HG02763 (cell line): ENCODE measurements around the gene UCP2.
A peak's percentile ranks its signal among the peaks of the same experiment; 100 is the strongest.

Experiments used
- ATAC-seq: cut with Tn5 transposase; IDR thresholded peaks from one replicate; pipeline ENCODE4 v1.9.1; 2021; ENCODE audit warnings: mild to moderate bottlenecking, moderate library complexity; ENCODE audit not compliant: unreplicated experiment

UCP2 gene

DNA sequence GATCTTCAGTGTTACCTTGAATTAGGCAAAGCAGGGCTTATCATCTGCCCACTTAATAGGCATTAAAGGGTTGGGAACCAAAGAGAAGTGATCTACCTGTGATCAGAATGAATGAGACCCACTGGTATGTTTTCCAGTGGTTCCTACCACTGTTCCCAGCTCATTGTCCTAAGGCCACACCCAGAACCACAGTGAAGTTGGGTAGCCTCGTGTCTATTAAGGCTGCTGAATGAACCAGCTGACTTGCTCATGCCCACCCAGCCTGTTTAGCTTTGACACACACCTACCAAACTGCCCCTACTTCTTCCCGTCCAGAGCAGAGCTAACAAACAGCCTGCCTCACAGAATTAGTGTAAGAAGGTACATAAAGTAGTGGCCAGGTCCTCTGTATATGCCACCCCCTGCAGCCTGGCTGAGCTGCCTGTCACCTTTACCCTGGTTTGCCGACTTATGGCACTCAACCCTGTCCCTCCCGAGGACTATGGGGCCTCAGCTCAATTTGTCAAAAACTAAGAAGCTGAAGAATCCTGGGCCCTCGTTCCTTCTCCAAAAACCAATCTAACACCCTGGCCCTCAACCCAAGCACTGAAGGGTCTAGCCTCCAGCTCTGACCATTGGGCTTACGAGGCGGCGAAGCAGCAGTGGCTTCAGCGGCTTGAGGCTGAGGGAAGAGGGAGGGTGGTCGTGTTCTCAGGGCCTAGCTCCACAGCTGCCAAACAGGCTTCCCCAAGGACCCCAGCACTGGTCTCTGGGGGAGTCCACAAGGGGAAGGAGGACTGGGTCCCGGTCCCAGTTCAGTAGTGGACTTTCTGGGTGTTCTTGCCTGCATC lies 9.8 kb downstream of the UCP2 start:
- ATAC-seq = no peak

DNA sequence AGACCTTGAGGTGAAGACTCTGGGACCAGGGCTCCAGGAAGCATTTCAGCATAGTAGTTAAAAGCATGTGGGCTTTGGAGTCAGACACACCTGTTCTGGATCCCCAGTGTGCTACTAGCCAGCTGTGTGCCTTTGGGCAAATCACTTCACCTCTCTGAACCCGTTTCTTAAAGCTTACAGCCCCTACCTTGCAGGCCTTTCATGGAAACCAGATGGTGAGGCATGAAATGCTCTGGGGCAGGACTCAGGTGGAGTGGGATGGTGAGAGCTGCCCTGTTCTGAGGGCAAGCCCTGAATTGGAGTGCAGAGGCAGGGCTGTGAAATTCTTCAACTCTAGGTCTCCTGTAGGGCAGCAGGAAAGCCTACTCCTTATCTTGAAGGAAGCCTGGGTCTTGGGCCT lies 10.5 kb downstream of the UCP2 start:
- ATAC-seq = no peak

DNA sequence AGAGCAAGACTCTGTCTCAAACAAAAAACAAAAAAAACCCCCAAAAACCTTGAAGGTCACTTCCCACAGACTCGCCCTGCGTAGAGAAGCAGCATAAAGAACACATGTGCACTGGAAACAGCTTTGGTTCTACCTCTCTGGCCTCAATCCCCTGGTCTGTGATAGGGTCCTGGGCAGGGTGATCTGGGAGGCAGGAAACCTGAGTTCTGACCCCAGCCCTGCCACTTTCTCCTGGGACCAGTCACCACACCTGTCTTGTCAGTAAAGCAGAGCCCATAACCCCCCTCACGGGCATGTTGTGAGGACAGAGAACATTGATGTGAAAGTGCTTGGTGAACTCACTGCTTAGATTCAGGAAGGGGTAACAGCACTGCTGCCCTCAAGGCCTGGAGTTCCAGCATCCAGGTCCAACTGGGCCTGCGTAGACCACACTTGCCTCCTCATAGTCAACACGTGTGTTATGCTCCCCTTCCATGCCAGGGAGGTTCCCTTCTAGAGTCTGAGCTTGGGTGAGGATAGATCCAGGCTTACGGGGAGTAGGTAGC lies 11.4 kb downstream of the UCP2 start:
- ATAC-seq = no peak

DNA sequence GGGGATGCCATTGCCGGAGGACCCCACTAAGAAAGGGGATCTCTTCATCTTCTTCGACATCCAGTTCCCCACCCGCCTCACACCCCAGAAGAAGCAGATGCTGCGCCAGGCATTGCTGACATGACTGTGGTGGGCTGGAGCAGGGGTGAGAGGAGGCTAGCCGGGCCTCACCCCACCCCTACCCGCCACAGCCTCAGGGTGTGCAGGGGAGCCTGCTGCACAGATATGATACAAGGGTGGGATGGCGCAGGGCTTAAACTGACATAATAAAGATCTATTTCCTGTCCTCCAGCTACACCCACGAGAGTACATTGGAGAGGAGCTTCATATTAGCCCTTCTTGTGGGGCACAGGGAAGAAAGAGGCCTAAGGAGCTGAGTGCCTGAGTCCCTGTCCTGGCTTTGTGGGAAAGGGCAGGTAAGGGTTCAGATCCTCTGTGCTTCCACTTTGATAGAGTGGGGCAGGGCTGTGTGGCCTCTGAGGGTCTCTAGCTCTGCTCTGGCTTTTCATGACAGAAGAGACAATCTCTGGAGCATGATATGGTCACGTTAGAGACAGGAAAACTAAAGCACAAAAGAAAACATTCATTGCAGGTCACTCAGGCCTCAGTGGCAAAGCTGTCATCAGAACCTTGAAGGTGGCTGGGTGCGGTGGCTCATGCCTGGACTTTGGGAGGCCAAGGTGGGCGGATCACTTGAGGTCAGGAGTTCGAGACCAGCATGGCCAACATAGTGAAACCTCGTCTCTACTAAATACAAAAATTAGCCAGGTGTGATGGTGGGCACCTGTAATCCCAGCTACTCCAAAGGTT lies 12.4 kb downstream of the UCP2 start:
- no peak for ATAC-seq

DNA sequence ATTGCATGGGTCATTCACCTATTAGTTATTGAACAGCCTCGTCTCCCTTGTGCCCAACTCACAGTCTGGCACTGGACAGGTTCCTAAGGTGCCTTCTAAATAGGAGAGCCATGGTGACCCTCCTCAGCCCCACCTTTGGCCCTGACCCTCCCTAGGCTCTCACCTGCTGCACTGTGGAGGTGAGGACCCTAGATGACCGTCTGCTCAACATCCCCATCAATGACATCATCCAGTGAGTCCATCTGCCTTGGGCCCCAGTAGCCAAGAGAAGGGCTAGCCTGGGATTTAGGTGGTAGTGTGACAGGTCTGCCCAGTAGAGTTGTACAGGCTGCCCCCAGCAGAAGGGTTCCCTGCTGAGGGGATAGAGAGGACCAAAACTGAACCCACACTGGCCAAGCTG lies 13.6 kb downstream of the UCP2 start:
- no peak for ATAC-seq

DNA sequence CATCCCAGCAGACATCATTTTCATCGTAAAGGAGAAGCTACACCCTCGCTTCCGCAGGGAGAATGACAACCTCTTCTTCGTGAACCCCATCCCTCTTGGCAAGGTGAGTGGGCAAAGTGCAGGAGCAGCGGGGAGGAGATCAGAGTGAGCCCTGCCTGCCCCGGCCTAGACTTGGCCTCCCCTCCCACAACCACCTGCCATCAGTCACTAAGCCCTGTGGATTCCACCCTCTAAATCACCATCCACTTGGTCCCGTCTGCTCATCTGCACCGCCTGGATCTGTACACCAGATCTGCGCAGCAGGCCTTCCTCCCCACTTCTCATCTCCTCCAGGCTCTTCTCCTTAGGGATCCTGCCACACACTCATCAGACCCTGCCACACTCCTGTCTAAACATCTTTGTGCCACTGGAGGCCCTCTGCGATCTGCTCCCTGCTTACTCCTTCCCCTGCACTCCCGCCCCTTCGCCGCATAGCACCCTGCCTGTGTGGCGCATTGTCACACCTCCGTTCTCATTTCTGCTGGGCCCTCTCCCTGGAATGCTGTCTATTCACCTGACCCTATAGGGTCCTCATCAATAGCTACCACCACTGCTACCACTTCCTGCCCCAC lies 14.2 kb downstream of the UCP2 start:
- ATAC-seq = no peak

DNA sequence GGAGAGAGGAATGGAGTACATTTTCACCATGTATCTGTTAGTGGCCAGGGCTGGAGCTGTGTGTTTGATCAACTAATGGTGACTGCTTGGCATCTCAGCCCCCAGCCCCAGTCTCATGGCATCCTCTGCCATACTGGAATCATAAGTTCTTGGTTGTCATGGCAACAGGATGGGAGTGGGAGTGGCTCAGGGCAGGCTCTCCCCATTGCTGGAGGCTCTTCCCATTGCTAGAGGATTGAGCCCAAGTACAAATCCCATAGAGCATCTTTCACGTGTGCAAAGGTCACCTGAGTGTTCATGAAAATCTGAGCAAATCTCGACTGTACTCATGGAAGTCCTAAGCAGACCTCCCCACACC lies 16.9 kb downstream of the UCP2 start:
- ATAC-seq = no peak

DNA sequence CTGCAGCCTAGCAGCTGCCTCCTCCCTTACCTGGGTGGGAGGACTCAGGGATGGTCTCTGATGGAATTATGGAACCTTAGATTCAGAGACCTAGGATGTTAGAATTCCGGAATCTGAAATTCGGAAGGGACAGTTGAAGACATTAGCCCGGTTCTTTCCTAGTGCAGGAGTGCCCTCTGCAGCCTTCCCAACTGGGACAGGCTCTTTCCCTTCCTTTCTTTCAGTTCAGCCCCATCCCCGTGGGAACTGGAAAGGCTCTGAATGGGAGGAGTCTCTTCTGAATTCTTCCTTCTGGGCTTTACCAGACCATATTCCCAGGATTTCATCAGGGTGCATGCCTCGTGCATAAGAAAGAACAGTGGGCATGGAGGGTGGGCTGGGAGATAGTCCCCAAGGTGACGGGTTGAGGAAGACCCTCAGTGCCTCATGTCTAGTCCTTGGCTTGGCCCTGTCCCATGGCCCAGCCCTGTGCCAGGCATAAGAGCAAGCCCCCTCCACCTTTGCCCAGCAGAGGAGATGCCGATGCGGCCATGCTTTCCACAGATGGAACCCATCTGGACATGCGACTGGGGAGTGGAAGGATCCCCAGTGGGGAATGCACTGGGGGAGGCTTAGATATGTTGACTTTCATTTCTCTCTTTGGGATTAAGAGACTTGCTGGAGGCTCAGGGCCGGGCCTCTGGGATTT lies 17.4 kb downstream of the UCP2 start:
- ATAC-seq = no peak

DNA sequence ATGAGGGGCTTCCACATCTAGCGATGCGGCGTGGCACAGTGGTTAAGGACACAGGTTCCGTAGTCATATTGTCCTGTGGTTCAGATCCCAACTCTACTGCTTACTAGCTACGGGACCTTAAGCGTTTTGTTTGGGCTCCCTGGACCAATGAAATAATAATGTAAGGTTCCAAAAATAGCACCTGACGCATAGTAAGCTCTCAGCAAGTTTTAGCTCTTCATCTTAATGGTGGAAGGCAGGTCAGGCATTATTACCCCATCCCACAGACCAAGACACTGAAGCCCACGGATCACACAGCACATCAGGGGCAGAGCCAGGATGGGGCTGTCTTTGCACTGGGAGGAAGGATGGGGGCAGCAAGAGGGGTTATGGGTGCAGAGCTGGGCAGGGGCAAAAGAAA lies 18.8 kb downstream of the UCP2 start:
- no peak for ATAC-seq

DNA sequence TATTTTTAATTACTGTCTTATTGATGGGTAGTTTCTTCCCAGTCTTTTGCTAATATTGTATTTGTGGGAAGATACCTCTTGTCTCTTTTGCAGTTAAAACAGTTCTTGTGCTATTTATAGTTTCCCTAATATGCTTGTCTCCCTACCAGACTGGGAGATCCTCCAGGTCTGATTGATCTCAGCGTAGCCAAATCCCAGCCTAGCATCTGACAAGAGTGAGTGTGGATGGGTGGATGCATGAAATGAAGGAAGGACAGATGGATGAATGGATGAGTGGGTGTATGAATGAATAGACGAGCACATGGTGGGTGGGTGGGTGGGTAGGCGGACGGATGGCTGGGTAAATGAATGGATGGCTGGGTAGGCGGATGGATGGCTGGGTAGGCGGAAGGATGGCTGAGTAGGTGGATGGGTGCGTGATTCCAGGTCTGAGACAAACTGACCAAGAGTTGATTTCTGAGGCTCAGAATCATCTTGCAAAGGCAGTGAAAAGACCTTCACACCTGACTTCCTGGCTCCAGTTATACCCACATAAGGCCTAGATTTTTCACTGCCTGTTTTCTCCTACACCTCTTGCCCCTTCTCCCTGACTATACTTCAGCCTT lies 20.4 kb downstream of the UCP2 start:
- no peak for ATAC-seq

DNA sequence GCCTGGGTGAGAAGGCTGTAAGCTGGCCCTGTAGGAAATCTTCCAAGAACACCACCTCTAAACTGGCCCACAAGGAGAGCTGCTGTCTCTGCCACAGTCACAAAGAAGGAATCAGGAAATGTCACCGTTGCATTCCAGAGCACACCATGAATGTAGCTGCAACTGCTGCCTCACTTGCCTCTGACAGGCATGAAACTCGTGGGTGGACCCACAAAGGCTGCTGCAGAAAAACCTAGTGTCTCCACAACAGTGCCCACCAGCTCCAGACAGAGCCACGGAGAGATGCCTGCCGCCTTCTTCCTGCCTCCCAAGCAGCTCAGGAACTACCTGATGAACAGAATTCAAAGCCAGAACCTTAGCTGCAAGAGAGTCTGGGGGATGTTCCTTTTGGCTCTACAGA lies 21.3 kb downstream of the UCP2 start:
- ATAC-seq = no peak

DNA sequence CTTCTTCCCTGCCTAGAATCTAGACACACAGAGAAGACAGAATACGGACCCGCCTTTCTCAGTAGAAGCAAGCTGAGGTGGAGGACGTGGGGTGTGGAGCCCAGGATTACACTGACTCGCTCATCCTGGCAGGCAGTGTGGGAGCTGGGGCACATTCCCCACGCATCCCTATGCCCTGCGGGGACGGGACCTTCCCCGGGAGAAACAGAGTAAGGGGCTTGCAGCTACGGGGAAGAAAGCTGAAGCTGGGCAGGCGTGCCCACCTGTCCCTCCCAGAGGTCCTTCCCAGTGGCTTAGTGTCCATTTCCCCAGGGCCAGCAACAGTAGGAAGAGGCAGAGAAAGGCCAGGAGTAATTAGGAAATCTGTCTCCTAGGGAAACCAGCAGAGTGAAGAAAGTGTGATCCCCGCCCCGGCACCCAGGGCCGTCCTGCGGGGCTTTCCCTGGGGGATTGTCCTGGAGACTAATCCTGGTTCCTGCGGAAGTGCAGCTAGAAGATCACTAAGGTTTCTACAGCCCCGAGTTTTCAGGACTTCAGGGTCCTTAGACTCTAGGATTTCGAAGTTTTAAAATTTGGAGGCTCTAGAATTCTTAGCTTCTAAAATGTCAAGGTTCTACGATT lies 24.0 kb downstream of the UCP2 start:
- ATAC-seq = no peak

DNA sequence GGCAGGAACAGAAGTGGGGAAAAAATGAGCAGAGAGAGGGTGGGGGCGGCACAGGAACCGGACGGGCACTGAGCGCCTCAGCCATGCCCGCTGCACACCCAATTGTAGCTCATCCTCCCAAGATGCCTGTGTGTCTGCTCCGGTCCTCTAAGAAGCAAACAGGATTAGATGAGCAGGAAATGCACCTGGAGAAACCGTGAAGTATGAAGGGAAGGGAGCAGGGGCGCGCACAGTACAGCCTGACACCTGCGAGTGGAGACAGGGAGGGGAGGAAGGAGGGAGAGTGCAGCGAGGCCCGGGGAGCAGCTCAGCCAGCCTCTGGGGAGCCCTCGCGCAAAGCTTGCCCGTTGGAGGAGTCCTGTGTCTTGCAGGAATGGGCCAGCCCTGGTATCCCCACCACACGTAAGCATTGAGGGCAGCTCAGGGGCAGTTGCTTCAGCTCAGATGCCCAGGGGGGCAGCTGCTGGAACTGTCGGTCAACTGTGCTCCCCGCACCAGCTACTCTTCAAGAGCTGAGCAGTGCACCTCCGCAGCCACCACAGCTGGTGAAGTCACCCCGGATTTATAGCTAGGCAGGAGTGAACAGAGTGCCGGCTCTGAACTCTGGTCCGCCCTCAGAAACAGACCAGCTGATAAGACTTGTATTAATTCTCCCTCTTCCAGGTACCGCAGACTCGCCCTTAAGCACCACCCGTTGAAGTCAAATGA lies 24.8 kb downstream of the UCP2 start:
- no peak for ATAC-seq

DNA sequence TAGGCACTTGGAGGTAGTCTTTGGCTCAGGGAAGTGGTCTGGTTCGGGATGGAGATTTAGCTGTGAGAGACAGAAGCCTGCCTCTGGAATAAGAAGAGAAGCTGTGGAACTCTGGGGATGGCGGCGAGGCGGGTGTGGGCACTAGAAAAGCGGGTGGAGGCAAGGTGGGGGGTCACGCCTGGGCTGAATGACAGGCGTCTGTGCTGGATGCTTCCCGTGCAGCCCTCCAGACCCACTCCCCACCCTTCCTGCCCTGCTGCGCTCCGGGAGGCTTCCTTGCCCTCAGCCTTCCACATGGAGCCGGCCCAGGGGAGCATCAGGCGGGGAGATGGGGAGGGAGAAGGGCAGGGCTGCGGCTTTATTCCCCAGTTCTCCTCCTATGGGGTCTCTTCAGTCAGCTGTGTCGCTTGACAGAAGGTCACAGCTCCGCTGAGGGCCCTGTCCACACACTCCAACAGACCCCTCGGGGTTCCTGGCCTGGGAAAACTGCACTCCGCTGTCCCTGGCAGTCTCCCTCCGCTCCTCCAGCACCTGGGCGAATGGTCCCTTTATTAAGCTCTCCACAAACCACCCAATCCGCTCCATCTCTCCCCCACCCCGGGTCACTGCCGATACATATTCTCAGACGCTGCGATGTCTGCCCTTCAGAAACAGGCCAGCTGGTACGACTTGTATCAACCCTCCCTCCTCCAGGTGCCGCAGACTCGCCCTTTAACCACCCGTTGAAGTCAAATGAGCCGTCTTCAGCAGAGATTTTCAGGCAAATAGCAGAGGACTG lies 25.6 kb downstream of the UCP2 start:
- ATAC-seq = no peak

DNA sequence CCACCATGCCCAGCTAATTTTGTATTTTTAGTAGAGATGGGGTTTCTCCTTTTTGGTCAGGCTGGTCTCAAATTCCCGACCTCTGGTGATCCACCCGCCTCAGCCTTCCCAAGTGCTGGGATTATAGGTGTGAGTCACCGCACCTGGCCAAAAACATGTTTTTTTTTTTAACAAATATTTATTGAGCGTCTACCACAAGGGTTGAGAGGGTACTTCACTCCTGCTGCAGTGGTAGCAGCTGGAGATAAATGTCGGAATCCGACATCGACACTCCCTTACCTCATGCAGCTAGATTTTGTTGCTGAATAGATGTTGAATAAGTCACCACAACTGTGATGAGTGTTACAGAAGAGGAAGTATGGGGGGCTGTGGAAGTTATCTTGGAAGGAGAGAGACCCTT lies 30.8 kb downstream of the UCP2 start:
- no peak for ATAC-seq

DNA sequence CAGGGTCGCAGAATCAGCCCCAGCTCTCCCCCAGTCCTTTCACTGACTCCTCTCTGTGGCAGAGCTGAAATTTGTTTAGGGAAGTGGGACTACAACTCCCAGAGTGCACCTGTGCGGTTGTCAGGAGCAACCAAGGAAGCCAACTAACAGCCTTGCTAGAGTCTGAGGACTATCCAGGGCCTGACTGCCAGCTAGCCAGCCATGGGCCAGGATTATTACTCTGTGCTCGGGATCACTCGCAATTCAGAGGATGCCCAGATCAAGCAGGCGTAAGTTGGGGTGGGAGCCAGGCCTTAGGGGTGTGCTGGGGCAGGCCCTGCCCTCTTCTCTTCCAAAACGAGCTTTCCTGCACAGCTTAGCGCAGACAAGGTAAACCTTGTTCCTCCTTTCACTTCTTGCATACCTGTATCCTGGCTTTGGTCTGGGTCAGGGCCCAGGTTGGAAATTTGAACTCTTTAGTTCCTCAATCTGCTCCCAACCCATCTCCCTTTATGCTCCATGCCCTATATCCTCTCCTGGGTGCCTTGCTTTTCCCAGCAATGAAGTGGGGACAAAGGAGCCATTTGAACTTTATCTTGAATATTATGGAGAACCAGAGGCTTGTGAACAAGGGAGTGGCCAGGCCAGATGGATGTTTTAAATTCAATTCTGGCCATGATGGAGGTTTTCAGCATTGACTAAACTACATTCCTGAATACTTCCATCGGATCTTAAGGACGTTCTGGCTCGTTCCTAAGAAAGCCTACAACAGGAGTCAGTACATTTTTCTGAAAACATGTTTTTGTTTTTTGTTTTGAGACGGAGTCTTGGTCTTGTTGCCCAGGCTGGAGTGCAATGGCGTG lies 31.6 kb downstream of the UCP2 start, which contains the start of gene DNAJB13:
DNAJB13 (plus strand) TSS at position 158 of the 842 bp plus-strand sequence; CDS start at position 202, 44 bp downstream.
- ATAC-seq = peak; percentile 70

DNA sequence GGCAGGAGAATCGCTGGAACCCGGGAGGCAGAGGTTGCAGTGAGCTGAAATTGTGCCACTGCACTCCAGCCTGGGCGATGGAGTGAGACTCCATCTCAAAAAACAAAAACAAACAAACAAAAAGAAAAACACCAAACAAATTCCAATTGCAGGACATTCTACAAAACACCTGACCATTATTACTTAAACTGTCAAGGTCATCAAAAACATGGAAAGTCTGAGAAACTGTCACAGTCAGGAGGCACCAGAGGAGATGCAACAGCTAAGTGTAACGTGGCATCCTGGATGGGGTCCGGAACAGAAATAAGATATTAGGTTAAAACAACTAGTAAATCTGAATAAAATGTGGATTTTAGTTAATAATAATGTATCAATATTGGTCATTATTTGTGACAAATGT lies 32.7 kb downstream of the UCP2 start:
- no peak for ATAC-seq

DNA sequence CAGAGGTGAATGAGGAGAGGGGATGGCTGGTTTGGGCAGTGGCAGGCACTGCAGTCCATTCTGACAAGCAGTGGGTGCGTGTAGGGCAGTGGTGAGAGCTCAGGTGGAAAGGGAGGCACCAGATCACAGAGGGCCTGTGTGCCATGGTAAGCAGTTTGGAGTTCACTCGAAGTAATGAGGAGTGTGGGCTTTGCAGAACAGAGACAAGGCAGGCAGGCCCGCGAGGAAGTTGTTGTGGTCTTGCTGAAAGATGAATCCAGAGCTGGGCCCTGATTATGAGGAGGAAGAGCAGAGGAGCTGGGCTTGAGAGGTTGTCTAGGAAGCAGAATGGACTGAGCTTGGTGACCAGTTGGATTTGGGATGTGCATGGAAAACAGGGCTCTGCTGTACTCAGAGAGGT lies 33.4 kb downstream of the UCP2 start:
- ATAC-seq = no peak
